Epithelial cell of esophagus (primary cell): Measurements from ENCODE around the gene ADGRE2.

ENCODE experiments used
- DNase-seq: peaks from one replicate; pipeline ENCODE4 v3.0.0; 2010; ENCODE audit warnings: low read depth
- H3K4me3 ChIP-seq: 2 replicates; pipeline ENCODE4 v1.5.1; 2011; ENCODE audit warnings: mild to moderate bottlenecking, low read length, control low read depth
- TF ChIP-seq, protein P1 (sequence below): IDR thresholded peaks from 2 replicates; pipeline ENCODE4 v1.5.1; 2011; ENCODE audit warnings: low read depth, mild to moderate bottlenecking, low read length, control low read depth, inconsistent platforms; ENCODE audit not compliant: insufficient read depth; ENCODE audit errors: missing control alignments

ADGRE2 gene

DNA sequence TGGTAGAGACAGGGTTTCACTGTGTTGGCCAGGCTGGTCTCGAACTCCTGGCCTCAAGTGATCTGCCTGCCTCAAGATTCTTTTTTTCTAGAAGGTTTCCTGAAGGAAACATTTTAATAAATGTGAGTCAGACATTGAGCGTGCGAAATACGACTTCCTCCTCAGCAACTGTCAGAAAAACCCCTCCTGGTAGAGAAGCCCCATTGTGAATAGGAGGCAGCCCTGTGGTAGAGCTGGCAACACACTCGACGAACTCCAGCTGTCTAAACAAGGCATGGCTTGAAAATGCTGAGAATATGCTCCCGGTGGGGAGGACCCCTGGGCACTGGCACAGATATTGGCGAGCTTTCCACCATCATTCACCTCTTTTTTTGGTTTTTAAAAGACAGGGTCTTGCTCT lies 78.7 kb downstream of the ADGRE2 start:
- TF ChIP-seq, protein P1, sequence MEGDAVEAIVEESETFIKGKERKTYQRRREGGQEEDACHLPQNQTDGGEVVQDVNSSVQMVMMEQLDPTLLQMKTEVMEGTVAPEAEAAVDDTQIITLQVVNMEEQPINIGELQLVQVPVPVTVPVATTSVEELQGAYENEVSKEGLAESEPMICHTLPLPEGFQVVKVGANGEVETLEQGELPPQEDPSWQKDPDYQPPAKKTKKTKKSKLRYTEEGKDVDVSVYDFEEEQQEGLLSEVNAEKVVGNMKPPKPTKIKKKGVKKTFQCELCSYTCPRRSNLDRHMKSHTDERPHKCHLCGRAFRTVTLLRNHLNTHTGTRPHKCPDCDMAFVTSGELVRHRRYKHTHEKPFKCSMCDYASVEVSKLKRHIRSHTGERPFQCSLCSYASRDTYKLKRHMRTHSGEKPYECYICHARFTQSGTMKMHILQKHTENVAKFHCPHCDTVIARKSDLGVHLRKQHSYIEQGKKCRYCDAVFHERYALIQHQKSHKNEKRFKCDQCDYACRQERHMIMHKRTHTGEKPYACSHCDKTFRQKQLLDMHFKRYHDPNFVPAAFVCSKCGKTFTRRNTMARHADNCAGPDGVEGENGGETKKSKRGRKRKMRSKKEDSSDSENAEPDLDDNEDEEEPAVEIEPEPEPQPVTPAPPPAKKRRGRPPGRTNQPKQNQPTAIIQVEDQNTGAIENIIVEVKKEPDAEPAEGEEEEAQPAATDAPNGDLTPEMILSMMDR, result no peak
- H3K4me3 ChIP-seq, result no peak overlapping the region
- no peak for DNase-seq

DNA sequence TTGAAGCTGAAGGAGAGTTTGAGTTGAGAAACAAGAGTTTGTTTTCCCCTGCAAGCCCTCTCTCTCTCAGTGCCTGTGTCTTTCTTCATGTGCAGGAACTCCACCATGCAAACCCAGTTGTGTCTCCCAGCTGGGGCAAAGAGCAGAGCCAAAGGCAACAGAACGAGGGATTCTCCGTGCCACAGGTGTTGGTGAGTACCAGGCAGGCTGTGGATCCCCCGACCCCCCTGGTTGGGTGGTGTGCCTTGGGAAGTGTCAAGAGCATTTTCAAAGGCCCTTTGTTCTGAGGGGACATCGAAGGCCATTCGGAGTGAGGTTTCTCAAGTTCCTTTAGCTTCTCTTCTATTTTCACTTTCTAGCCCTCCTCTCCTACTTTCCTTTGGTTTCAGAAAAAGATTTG lies 82.9 kb downstream of the ADGRE2 start:
- no peak overlapping the region for H3K4me3 ChIP-seq
- no peak for DNase-seq
- TF ChIP-seq, protein P1, result no peak

DNA sequence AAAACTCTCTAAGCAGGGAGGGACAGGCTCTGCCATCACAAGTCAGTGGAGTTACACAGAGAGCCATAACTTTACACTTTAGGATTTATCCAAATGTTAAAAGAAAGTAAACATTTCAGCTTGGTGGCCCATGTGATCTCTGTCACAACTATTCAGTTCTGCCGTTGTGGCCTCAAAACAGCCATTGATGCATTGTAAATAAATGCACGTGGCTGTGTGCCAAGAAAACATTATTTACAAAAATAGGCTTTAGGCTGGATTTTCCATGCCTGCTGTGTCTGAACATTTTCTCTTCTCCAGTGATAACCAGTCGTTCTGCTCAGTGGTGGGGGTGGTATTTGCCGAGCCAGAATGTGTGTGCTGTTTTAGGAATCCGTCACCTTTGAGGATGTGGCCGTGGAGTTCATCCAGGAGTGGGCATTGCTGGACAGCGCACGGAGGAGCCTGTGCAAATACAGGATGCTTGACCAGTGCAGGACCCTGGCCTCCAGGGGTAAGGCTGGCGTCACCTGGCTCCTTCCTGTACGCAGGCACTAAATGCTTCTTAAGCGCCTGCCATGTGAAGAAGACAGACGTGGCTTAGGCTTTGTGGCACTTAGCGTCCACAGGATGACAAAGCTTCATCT lies 83.6 kb downstream of the ADGRE2 start:
- TF ChIP-seq, protein P1, result no peak
- no peak overlapping the region for H3K4me3 ChIP-seq
- no peak for DNase-seq

DNA sequence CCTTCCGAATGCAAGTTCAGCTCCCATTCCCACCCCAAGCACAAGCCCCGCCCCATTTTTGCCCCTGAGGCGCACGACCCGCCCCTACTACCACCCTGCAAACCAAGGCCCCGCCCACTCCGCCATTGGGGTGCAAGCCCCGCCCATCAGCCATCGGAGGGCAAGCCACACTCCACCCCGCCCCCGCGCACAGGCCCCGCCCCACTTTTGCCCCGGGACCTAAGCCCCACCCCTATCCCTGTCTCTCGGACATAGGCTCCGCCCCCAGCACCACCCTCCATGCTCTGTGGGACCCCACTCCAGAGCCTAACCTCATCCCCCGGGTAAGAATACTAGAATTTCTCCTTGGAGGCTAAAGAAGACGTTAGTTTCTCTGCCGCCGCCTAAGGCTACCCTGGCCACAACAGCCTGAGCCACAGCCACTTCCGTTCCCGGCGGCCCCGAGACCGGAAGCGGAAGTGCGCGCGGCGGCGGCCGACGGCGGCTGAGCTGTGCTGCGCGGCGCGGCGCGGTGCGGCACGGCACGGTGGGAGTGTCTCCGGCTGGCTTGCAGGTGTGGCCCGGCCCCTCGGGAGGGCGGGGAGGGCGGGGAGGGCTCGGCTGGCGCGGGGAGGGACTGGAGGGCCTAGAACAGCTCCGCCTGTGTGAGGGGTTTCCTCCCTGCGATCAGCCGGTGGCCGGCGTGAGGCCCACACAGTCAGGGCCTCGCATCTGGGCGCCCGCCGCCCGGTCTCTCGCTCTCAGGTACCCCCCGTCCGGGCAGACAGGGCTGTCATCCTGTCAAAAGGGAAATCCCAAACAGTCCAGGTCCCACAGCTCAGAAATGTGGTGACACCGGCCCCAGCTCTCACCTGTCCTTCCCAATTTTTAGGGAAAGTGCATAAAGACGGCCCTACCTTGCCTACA lies 88.5 kb downstream of the ADGRE2 start, which contains the start of gene ZNF333:
TSS of gene ZNF333 (plus strand) at position 451 of the 906 bp plus-strand sequence. CDS start 3,444 bp downstream, outside the sequence.
- peak; percentile 92 for DNase-seq
- TF ChIP-seq, protein P1, result no peak
- peak within 1 kb of the TSS; percentile 74 for H3K4me3 ChIP-seq

- no peak overlapping the region for H3K4me3 ChIP-seq
- peak; percentile 43 for DNase-seq
- TF ChIP-seq, protein P1, result peak; percentile 26
These were observed 91.9 kb downstream of the ADGRE2 start for GRCh38 chr19:14686411-14686810.

DNA sequence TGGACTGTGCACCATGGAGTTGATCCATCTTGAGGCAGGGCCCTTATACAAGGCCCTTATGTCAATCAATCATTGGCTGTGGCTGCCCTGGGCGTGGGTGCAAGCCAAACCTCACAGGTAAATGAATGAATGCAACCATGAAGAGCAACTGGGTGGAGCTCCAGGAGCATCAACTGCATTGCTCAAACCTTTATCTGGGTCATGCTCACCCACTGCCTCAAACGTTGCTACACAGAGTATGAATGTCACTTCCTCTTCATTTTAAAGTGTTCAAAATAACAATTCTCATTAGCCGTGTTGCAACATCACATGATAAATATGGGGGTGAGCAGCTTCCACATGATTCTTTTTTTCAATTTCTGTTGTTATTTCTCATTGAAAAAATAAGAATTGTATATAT lies 94.9 kb downstream of the ADGRE2 start:
- no peak for DNase-seq
- H3K4me3 ChIP-seq, result no peak overlapping the region
- TF ChIP-seq, protein P1, result no peak
